ENCODE measurements around the gene INPP5A. TPM values are rescaled to one million over a fixed set of nuclear protein-coding genes. Genes with fewer than 3 reads are reported as not detected.

The INPP5A gene
- total RNA-seq, 1 experiment from 2014 or later = 14.7 TPM

GRCh38 chr10:132638130-132638515, 100.5 kb downstream of the INPP5A start:
- Mint-ChIP-seq H3K4me1 (ENCODE audit: insufficient read depth, unreplicated experiment) (peaks cover 24% of the 10 kb centered on the region), H3K9me3 (ENCODE audit: unreplicated experiment) (no peaks in the 10 kb centered on the region), H3K4me3 (ENCODE audit: unreplicated experiment) (no peak overlapping the region), H3K27ac (ENCODE audit: low read depth, unreplicated experiment) (no peak overlapping the region), H3K36me3 (ENCODE audit: insufficient read depth, unreplicated experiment) (peaks cover 6% of the 10 kb centered on the region), H3K27me3 (ENCODE audit: insufficient read depth, unreplicated experiment) (no peaks in the 10 kb centered on the region)
- CTCF ChIA-PET = interaction anchor here (0.7 to 2.8 kb wide), 9 partner anchors 12 to 247 kb away, joined by 3 to 21 read pairs (median 3); no protein-coding TSS in a partner anchor
- POLR2A ChIA-PET = no interaction called here
- no peak for TF ChIP-seq CTCF (IDR thresholded peaks at IDR 0.05; ENCODE audit: unreplicated experiment)
- intact Hi-C loops (cut with micrococcal nuclease) = loop anchor here (5.0 kb wide), 2 partner anchors 61 to 251 kb away; no protein-coding TSS in a partner anchor
- no TSS peak for BruUV-seq (replicated peaks)
- no peak for DNase-seq (ENCODE audit: unreplicated experiment)

GRCh38 chr10:132639470-132639869, 101.9 kb downstream of the INPP5A start:
- BruUV-seq (replicated peaks) = no TSS peak
- Mint-ChIP-seq H3K27me3 (ENCODE audit: insufficient read depth, unreplicated experiment) (no peaks in the 10 kb centered on the region), H3K36me3 (ENCODE audit: insufficient read depth, unreplicated experiment) (peaks cover 6% of the 10 kb centered on the region), H3K27ac (ENCODE audit: low read depth, unreplicated experiment) (no peak overlapping the region), H3K9me3 (ENCODE audit: unreplicated experiment) (no peaks in the 10 kb centered on the region), H3K4me1 (ENCODE audit: insufficient read depth, unreplicated experiment) (peaks cover 16% of the 10 kb centered on the region), H3K4me3 (ENCODE audit: unreplicated experiment) (no peak overlapping the region)
- no peak for DNase-seq (ENCODE audit: unreplicated experiment)
- intact Hi-C loops (cut with micrococcal nuclease) = loop anchor here (5.0 kb wide), 2 partner anchors 62 to 252 kb away; no protein-coding TSS in a partner anchor
- ChIA-PET CTCF (interaction anchor here (0.6 to 2.8 kb wide), 3 partner anchors 179 to 386 kb away, joined by 4 to 21 read pairs (median 4); no protein-coding TSS in a partner anchor), POLR2A (no interaction called here)
- no peak for TF ChIP-seq CTCF (IDR thresholded peaks at IDR 0.05; ENCODE audit: unreplicated experiment)

- intact Hi-C loops (cut with micrococcal nuclease) = no loop called here
- Mint-ChIP-seq H3K4me1 (ENCODE audit: insufficient read depth, unreplicated experiment) (peaks cover 11% of the 10 kb centered on the region), H3K36me3 (ENCODE audit: insufficient read depth, unreplicated experiment) (peaks cover 6% of the 10 kb centered on the region), H3K27ac (ENCODE audit: low read depth, unreplicated experiment) (no peak overlapping the region), H3K4me3 (ENCODE audit: unreplicated experiment) (no peak overlapping the region), H3K27me3 (ENCODE audit: insufficient read depth, unreplicated experiment) (no peaks in the 10 kb centered on the region), H3K9me3 (ENCODE audit: unreplicated experiment) (no peaks in the 10 kb centered on the region)
- no TSS peak for BruUV-seq (replicated peaks)
- CTCF ChIA-PET = interaction anchor here (0.6 to 3.4 kb wide), 3 partner anchors 14 to 284 kb away, joined by 3 to 21 read pairs (median 18); no protein-coding TSS in a partner anchor
- DNase-seq (ENCODE audit: unreplicated experiment) = no peak
- no peak for TF ChIP-seq CTCF (IDR thresholded peaks at IDR 0.05; ENCODE audit: unreplicated experiment)
- POLR2A ChIA-PET = interaction anchor here (0.6 kb wide), 1 partner anchor 24 kb away, joined by 3 read pairs; no protein-coding TSS in a partner anchor
These were observed 102.9 kb downstream of the INPP5A start for GRCh38 chr10:132640326-132641125.

- H3K27ac Mint-ChIP-seq (ENCODE audit: low read depth, unreplicated experiment) = no peak overlapping the region
- peaks cover 6% of the 10 kb centered on the region for H3K36me3 Mint-ChIP-seq (ENCODE audit: insufficient read depth, unreplicated experiment)
- POLR2A ChIA-PET = no interaction called here
- DNase-seq (ENCODE audit: unreplicated experiment) = no peak
- H3K9me3 Mint-ChIP-seq (ENCODE audit: unreplicated experiment) = no peaks in the 10 kb centered on the region
- intact Hi-C loops (cut with micrococcal nuclease) = no loop called here
- no peak for TF ChIP-seq CTCF (IDR thresholded peaks at IDR 0.05; ENCODE audit: unreplicated experiment)
- H3K27me3 Mint-ChIP-seq (ENCODE audit: insufficient read depth, unreplicated experiment) = no peaks in the 10 kb centered on the region
- CTCF ChIA-PET = interaction anchor here (0.6 to 3.4 kb wide), 2 partner anchors 14 to 140 kb away, joined by 3 to 18 read pairs; no protein-coding TSS in a partner anchor
- BruUV-seq (replicated peaks) = no TSS peak
- H3K4me1 Mint-ChIP-seq (ENCODE audit: insufficient read depth, unreplicated experiment) = peaks cover 11% of the 10 kb centered on the region
- no peak overlapping the region for H3K4me3 Mint-ChIP-seq (ENCODE audit: unreplicated experiment)
These were observed 103.8 kb downstream of the INPP5A start for GRCh38 chr10:132641401-132641800.
